MM.1S (cell line): ENCODE measurements around the gene BMPR2.
"Not testable (repeated sequence)": the region's sequence is repeated elsewhere in the genome, so short reads cannot be mapped to it uniquely, and the experiment has no call there.

Source experiments
- DNase-seq: peaks from one replicate; pipeline ENCODE4 v3.0.0-alpha.2; 2015
- H2AFZ ChIP-seq: fragments of 300-600 bp; sonication (generic); 2 replicates; pipeline ENCODE4 v1.6.0; 2016; ENCODE audit warnings: antibody characterized with exemption, low read length
- H3F3A ChIP-seq: fragments of 300-600 bp; sonication (generic); 2 replicates; pipeline ENCODE4 v1.6.1; 2016; ENCODE audit warnings: mild to moderate bottlenecking, antibody characterized with exemption, low read length, moderate library complexity, mixed read lengths; ENCODE audit not compliant: insufficient read depth
- H3K27ac ChIP-seq: fragments of 300-600 bp; sonication (generic); 2 replicates; pipeline ENCODE4 v1.5.1; 2016; ENCODE audit warnings: mild to moderate bottlenecking, low read length
- H3K27me3 ChIP-seq: fragments of 300-600 bp; sonication (generic); replicated peaks from 2 replicates; pipeline ENCODE4 v1.6.0; 2016; ENCODE audit warnings: low read length; ENCODE audit not compliant: insufficient read depth
- H3K36me3 ChIP-seq: fragments of 300-600 bp; sonication (generic); replicated peaks from 2 replicates; pipeline ENCODE4 v1.6.1; 2016; ENCODE audit warnings: mild to moderate bottlenecking, low read length, mixed read lengths; ENCODE audit not compliant: insufficient read depth
- H3K4me1 ChIP-seq: fragments of 300-600 bp; sonication (generic); 2 replicates; pipeline ENCODE4 v1.6.1; 2016; ENCODE audit warnings: low read length, mixed read lengths
- H3K4me2 ChIP-seq: fragments of 300-600 bp; sonication (generic); 2 replicates; pipeline ENCODE4 v1.6.0; 2016; ENCODE audit warnings: low read depth, low read length
- H3K4me3 ChIP-seq: fragments of 300-600 bp; sonication (generic); 2 replicates; pipeline ENCODE4 v1.5.1; 2016; ENCODE audit warnings: low read length, mixed read lengths
- H3K79me2 ChIP-seq: fragments of 300-600 bp; sonication (generic); 2 replicates; pipeline ENCODE4 v1.6.1; 2016; ENCODE audit warnings: mixed run types, low read length, mixed read lengths
- H3K9ac ChIP-seq: fragments of 300-600 bp; sonication (generic); 2 replicates; pipeline ENCODE4 v1.6.1; 2016; ENCODE audit warnings: low read length, mixed read lengths
- H3K9me2 ChIP-seq: fragments of 300-600 bp; sonication (generic); replicated peaks from 2 replicates; pipeline ENCODE4 v1.6.1; 2016; ENCODE audit warnings: mild to moderate bottlenecking, low read length, mixed read lengths; ENCODE audit not compliant: insufficient read depth
- H3K9me3 ChIP-seq: fragments of 300-600 bp; sonication (generic); replicated peaks from 2 replicates; pipeline ENCODE4 v1.6.1; 2016; ENCODE audit warnings: mild to moderate bottlenecking, low read length, mixed read lengths; ENCODE audit not compliant: insufficient read depth
- H4K20me1 ChIP-seq: fragments of 300-600 bp; sonication (generic); 2 replicates; pipeline ENCODE4 v1.6.1; 2016; ENCODE audit warnings: mild to moderate bottlenecking, low read length, moderate library complexity, mixed read lengths; ENCODE audit not compliant: insufficient read depth
- CTCF ChIP-seq: fragments of 300-600 bp; sonication (generic); IDR thresholded peaks from 2 replicates; pipeline ENCODE4 v1.5.1; 2016; ENCODE audit warnings: antibody characterized with exemption, low read length, mixed read lengths
- EZH2 ChIP-seq: fragments of 300-600 bp; sonication (generic); optimal IDR thresholded peaks from 2 replicates; pipeline ENCODE3; 2017; ENCODE audit warnings: low read depth, mild to moderate bottlenecking, antibody characterized with exemption, low read length, mixed read lengths
- EZH2phosphoT487 ChIP-seq: fragments of 300-600 bp; sonication (generic); IDR thresholded peaks from 2 replicates; pipeline ENCODE4 v1.6.1; 2018; ENCODE audit warnings: antibody characterized with exemption, low read length

BMPR2 gene

GRCh38 chr2:202545523-202545922 is 169.4 kb downstream of the BMPR2 start:
- Histone ChIP-seq H3K4me1 (no peaks in the 10 kb centered on the region), H3K27me3 (no peaks in the 10 kb centered on the region), H2AFZ (no peak overlapping the region), H3K9me2 (no peaks in the 10 kb centered on the region), H3K4me2 (no peak overlapping the region), H3K36me3 (no peaks in the 10 kb centered on the region), H3K79me2 (no peaks in the 10 kb centered on the region), H3K27ac (no peak overlapping the region), H3F3A (no peaks in the 10 kb centered on the region), H4K20me1 (no peaks in the 10 kb centered on the region), H3K9ac (no peak overlapping the region), H3K4me3 (no peak overlapping the region), H3K9me3 (no peaks in the 10 kb centered on the region)
- no peak for DNase-seq
- TF ChIP-seq EZH2phosphoT487 (no peak), EZH2 (no peak), CTCF (no peak)

GRCh38 chr2:202545931-202546330 is 169.8 kb downstream of the BMPR2 start:
- DNase-seq: no peak
- Histone ChIP-seq H2AFZ (no peak overlapping the region), H3K79me2 (no peaks in the 10 kb centered on the region), H3K27me3 (no peaks in the 10 kb centered on the region), H3K4me3 (no peak overlapping the region), H3K4me2 (no peak overlapping the region), H3K9me2 (no peaks in the 10 kb centered on the region), H3K4me1 (no peaks in the 10 kb centered on the region), H3F3A (no peaks in the 10 kb centered on the region), H3K9ac (no peak overlapping the region), H3K9me3 (no peaks in the 10 kb centered on the region), H3K27ac (no peak overlapping the region), H4K20me1 (no peaks in the 10 kb centered on the region), H3K36me3 (no peaks in the 10 kb centered on the region)
- TF ChIP-seq EZH2 (no peak), EZH2phosphoT487 (no peak), CTCF (no peak)

GRCh38 chr2:202546499-202547141 is 170.5 kb downstream of the BMPR2 start:
- not testable (repeated sequence) for H3K79me2 ChIP-seq, H3K9me3 ChIP-seq, H3K36me3 ChIP-seq, DNase-seq, H3K9ac ChIP-seq, H3K27me3 ChIP-seq, H3K4me3 ChIP-seq, H3K9me2 ChIP-seq, H3F3A ChIP-seq, H3K4me1 ChIP-seq, H3K27ac ChIP-seq, H3K4me2 ChIP-seq, H2AFZ ChIP-seq, H4K20me1 ChIP-seq

- no peak overlapping the region for H3K4me2 ChIP-seq
- no peak overlapping the region for H3K4me3 ChIP-seq
- no peak for DNase-seq
- no peak overlapping the region for H2AFZ ChIP-seq
- H3K27me3 ChIP-seq: no peaks in the 10 kb centered on the region
- H3K27ac ChIP-seq: no peak overlapping the region
- H4K20me1 ChIP-seq: no peaks in the 10 kb centered on the region
- H3K9me3 ChIP-seq: no peaks in the 10 kb centered on the region
- no peaks in the 10 kb centered on the region for H3F3A ChIP-seq
- no peak overlapping the region for H3K9ac ChIP-seq
- H3K9me2 ChIP-seq: no peaks in the 10 kb centered on the region
- H3K79me2 ChIP-seq: no peaks in the 10 kb centered on the region
- no peak for TF ChIP-seq CTCF
- no peak for TF ChIP-seq EZH2phosphoT487
- TF ChIP-seq EZH2: no peak
- H3K4me1 ChIP-seq: no peaks in the 10 kb centered on the region
- H3K36me3 ChIP-seq: no peaks in the 10 kb centered on the region
Measured at GRCh38 chr2:202548240-202548639, 172.1 kb downstream of the BMPR2 start.

- H3K9me3 ChIP-seq, H3K4me1 ChIP-seq, H3K4me2 ChIP-seq, DNase-seq, H3K36me3 ChIP-seq, H2AFZ ChIP-seq, H3K4me3 ChIP-seq, H4K20me1 ChIP-seq, H3K27me3 ChIP-seq, H3F3A ChIP-seq, H3K9ac ChIP-seq, H3K79me2 ChIP-seq, H3K9me2 ChIP-seq, H3K27ac ChIP-seq: not testable (repeated sequence)
Measured at GRCh38 chr2:202551000-202551399, 174.9 kb downstream of the BMPR2 start.
